ENCODE data around the gene ZNF212.
"Not testable (repeated sequence)": the region's sequence is repeated elsewhere in the genome, so short reads cannot be mapped to it uniquely, and the experiment has no call there.

ZNF212 gene

GRCh38 chr7:149255174-149255573 is 15.7 kb downstream of the ZNF212 start:
- no peak for FAIRE-seq

GRCh38 chr7:149256568-149256967 is 17.1 kb downstream of the ZNF212 start:
- no peak for FAIRE-seq

- FAIRE-seq, result no peak
These were observed 17.7 kb downstream of the ZNF212 start for GRCh38 chr7:149257146-149257545.

DNA sequence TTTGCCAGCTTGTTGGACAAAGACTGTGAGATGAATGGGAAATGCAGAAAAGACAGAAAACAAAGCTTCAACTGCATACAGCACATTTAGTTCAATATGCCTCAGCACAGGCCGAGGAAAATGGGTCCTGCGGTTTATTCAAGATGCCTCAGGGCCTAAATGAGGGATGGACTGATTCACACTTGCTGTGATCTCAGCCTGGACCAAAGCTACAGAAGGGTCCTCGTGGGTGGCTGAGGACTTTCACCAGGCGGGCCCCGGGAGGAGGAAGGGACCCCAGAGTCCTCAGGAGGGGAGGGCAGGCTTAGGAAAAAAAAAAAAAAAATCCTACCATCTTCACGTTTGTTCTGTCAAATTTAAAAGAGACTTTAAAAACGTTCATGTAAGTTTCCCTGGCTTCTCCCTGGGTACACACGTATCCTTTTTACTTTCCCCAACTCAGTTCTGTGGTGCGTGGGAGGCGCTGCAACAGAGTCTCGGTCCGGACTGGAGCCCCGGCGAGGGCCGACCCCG is 21.9 kb downstream of the ZNF212 start:
- FAIRE-seq, result no peak

GRCh38 chr7:149261829-149262617 is 22.6 kb downstream of the ZNF212 start, which contains the start of gene ZNF783:
ZNF783 (plus strand) TSS chr7:149262196; CDS start chr7:149262334, 138 bp downstream.
- FAIRE-seq, result no peak

DNA sequence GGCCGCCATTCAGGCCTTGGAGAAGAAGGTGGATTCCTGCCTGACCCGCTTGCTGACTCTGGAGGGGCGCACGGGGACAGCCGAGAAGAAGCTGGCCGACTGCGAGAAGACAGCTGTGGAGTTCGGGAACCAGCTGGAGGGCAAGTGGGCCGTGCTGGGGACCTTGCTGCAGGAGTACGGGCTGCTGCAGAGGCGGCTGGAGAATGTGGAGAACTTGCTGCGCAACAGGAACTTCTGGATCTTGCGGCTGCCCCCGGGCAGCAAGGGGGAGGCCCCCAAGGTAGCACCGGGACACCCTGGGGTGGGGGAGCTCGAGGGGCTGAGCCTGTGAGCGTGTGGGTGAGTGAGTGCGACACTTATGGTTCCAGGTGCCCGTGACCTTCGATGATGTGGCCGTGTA is 27.0 kb downstream of the ZNF212 start:
- no peak for FAIRE-seq

GRCh38 chr7:149267733-149268132 is 28.3 kb downstream of the ZNF212 start:
- no peak for FAIRE-seq

DNA sequence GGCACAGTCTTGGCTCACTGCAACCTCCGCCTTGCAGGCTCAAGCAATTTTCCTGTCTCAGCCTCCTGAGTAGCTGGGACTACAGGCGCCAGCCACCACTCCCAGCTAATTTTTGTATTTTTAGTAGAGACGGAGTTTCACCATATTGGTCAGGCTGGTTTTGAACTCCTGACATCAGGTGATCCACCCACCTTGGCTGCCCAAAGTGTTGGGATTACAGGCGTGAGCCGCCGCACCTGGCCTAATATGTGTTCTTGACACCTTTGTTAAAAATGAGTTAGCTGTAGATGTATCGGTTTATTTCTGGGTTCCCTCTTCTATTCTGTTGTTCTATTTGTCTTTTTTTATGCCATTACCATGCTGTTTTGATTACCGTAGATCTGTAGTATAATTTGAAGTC is 35.0 kb downstream of the ZNF212 start:
- FAIRE-seq, result not testable (repeated sequence)

DNA sequence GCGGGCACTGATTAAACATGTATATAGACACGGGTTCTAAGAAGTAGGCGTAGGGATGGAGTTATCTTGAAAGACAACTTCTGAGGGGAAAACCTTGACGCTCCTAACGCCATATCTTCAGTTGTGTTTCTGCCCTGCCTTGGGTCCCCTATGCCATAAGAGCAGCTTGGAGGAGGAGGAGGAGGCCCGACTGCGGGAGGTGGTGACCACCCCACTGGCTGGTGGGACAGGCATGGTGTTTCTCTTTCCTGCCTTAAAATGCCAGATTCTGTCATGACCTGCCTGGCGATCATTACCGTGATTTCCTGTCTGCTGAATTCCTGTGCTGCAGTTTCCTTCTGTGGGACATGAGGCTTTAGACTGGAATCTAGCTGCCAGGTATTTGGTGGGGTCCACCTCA is 38.4 kb downstream of the ZNF212 start:
- no peak for FAIRE-seq

GRCh38 chr7:149278396-149278795 is 38.9 kb downstream of the ZNF212 start:
- FAIRE-seq, result no peak

GRCh38 chr7:149279111-149279743 is 39.8 kb downstream of the ZNF212 start:
- FAIRE-seq, result no peak

- no peak for FAIRE-seq
These were observed 40.7 kb downstream of the ZNF212 start for GRCh38 chr7:149280151-149280550.

GRCh38 chr7:149280661-149281507 is 41.4 kb downstream of the ZNF212 start:
- no peak for FAIRE-seq

GRCh38 chr7:149281508-149282330 is 42.3 kb downstream of the ZNF212 start:
- no peak for FAIRE-seq

- FAIRE-seq, result no peak
These were observed 42.8 kb downstream of the ZNF212 start for GRCh38 chr7:149282331-149282655.

GRCh38 chr7:149283321-149283720 is 43.9 kb downstream of the ZNF212 start:
- no peak for FAIRE-seq

DNA sequence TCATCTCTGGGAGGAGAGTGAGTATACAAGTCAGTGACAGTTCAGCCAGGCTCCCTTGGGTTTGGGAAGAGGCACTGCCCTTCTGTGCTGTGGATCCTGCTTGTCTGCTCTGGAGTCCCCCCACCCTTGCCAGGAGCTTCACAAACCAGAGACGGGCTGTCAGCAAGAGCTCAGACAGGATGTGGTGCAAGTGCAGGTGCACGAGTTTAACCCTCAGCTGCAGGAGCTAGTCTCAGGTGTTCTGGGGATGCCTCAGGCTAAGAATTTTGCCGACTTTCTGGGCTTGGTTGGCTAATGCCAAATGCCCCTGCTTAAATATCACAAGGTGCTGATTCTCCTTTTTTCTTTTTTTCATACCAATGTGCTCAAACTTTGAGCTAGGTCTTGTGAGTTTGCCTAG is 44.9 kb downstream of the ZNF212 start:
- FAIRE-seq, result no peak

- peak; percentile 89 for FAIRE-seq
These were observed 45.6 kb downstream of the ZNF212 start for GRCh38 chr7:149284850-149285585.

DNA sequence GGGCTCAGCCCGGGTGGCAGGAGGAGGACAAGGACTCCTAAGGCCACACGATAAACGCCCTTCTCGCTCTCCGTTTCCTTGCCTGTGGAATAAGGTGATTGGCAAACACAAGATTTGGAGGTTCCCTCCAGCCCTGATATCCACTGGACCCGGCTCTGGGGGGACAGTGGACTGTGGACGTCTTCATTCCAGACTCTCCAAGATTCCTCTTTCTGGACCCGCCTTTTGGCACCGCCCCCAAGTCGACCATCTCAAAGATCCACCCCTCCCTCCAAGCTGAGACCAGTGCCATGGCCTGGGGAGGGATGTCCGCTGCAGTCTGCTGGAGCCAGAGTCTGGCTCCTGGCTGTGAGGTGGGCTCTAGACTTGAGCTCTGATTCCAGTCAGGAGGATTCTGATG is 46.2 kb downstream of the ZNF212 start:
- no peak for FAIRE-seq

- FAIRE-seq, result no peak
These were observed 47.5 kb downstream of the ZNF212 start for GRCh38 chr7:149286811-149287400.

DNA sequence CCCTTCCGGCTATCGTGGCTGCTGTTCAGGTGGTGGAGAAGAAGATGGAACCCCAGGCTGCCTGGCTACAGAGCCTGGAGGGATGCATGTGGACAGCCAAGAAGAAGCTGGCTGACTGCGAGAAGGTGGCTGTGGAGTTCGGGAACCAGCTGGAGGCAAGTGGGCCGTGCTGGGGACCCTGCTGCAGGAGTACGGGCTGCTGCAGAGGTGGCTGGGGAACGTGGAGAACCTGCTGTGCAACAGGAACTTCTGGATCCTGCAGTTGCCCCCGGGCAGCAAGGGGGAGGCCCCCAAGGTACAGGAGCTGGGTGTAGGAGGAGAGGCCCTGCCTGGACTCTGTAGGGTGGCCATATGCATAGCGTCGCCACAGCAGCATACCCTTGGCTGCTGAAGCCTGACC is 48.2 kb downstream of the ZNF212 start:
- FAIRE-seq, result no peak
